NCI-H1436 treated with DMSO at 0.1 percent for 48 hours (cell line): ENCODE measurements around the gene FUBP3.
"Not testable (repeated sequence)": the region's sequence is repeated elsewhere in the genome, so short reads cannot be mapped to it uniquely, and the experiment has no call there.

ENCODE experiments used
- DNase-seq: peaks from one replicate; lab custom pipeline; 2025; lab: John Stamatoyannopoulos, UW

The FUBP3 gene

DNA sequence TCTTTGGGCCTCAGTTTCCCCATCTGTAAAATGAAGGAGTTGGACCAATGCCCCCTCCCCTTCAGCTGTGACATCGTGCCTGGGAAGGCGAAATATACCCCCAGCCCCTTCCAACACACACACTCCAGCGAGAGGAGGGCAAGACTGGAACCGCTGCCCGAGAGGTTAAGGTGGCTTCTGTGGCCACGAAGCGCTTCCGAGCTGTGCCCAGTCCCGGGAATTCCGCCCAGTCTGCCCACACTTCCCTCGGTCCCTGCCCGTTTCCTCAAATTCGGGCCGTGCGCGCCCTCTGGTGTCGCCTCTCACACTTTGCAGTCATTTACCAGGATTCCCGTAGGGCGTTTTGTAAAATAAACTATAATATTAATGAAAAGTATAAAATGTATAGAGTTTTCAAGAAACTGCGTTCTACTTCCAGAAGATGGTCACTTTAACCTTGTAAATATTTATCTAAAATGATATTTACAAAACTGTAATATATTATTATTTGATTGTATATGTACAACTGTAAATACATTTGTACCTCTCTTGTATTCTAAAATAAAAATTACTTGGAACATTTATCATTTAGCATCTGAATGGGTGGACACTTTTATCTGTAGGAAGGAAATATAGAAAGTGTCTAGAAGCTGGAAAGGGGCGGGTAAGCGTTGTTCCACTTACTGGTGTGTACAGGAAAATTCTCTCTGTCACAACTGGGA is 103.2 kb downstream of the FUBP3 start:
- DNase-seq, result peak; percentile 29

DNA sequence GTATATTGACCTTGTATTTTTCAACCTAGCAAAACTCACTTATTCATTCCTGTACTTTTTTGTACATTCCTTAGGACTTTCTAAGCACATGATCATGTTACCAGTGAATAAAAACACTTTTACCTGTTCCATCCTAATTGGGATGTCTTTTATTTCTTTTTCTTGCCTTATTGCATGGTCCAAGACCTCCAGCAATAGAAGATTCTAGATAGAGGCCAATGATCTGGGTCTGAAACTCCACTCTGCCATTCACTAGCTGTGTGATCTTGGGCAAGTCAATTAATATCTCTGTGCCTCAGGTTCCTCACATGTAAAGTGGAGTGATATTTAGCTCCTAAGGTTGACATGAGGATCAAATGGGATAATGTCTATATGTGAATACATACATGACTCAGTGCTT is 105.7 kb downstream of the FUBP3 start:
- no peak for DNase-seq

DNA sequence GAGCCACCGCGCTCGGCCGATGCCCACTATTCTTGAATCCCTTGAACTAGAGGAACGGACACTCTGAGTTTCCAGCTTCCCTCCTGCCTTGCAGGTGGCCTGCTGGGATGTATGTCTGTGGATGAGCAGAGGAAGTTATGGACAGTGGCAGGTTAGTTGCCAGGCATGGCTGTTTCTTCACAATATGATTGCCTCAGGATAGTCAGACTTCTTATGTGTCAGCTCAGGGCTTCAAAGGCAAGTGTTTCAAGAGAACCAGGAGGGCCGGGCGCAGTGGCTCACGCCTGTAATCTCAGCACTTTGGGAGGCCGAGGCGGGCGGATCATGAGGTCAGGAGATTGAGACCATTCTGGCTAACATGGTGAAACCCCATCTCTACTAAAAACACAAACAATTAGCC is 106.6 kb downstream of the FUBP3 start:
- not testable (repeated sequence) for DNase-seq

DNA sequence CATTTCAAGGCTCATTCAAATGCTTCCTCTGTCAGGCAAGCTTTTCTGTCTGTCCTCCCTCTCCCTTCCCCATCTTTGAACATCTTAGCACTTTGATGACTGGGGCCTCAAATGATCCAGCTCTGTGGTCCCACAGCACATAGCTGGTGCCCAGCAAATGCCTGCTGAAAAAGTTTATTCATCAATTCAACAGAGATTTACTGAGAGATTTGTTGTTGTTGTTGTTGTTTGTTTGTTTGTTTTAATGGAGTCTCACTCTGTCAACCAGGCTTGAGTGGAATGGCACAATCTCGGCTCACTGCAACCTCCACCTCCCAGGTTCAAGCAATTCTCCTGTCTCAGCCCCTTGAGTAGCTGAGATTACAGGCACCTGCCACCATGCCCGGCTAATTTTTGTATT is 108.2 kb downstream of the FUBP3 start:
- no peak for DNase-seq
